Measurements from ENCODE around the gene TCF25.
"Not testable (repeated sequence)": the region's sequence is repeated elsewhere in the genome, so short reads cannot be mapped to it uniquely, and the experiment has no call there.

TCF25 gene

DNA sequence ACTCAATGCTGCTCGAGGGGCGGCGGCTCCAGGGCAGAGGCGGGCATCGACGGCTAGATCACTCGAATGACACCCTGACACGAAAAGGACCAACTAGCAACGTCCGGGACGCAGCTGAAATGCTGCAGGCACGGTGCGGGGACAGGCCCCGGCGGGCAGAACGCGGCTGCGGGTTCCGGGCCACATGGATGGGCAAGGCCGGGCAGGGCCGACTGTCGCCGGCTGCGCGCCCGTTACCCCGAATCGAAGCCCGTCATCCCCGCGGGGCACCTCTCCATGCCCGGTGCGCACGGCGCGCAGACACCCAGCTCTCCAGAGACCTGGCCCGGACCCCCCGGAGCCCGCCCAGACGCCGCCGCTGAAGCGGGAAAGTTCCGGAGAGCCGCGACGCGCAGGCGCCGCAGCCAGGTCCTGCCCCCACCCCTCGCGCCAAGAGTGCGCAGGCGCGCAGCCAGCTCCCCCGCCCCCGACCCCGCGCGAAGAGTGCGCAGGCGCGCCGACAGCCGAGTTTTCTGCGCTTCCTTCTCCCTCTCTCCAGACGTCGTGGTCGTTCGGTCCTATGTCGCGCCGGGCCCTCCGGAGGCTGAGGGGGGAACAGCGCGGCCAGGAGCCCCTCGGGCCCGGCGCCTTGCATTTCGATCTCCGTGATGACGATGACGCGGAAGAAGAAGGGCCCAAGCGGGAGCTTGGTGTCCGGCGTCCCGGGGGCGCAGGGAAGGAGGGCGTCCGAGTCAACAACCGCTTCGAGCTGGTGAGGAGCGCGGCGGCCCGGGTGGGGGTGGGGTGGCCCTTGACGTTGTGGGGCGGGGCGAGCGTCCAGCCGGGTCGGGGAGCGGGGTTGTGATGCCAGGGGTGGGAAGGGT, at the start of gene TCF25:
Gene TCF25, plus strand, starts transcription at position 484 of the 863 bp plus-strand sequence. Its CDS starts 76 bp downstream, at position 560.
- peak; percentile 86 to 88 for DNase-seq

- not testable (repeated sequence) for DNase-seq
These were observed 49.6 kb upstream of the TCF25 start for GRCh38 chr16:89823824-89824148.

DNA sequence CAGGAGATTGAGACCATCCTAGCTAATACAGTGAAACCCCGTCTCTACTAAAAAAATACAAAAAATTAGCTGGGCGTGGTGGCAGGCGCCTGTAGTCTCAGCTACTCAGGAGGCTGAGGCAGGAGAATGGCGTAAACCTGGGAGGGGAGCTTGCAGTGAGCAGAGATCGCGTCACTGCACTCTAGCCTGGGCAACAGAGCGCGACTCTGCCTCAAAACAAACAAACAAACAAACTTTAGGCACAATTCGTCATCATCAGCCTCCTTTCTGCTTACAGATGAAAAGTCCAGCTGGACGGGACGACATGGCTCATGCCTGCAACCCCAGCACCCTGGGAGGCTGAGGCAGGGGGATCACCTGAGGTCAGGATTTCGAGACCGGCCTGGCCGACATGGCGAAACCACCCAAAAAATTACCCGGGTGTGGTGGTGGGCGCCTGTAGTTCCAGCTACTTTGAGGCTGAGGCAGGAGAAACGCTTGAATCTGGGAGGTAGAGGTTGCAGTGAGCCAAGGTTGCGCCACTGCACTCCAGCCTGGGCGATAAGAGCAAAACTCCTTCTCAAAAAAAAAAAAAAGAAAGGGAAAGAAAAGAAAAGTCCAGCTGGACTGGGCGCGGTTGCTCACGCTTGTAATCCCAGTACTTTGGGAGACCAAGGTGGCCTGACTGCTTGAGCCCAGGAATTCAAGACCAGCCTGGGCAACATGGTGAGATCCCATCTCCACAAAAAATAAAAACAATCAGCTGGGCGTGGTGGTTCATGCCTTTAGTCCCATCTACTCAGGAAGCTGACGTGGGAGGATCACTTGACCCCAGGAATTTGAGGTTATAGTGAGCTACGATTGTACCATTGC, 46.6 kb upstream of the TCF25 start:
- DNase-seq = no peak

DNA sequence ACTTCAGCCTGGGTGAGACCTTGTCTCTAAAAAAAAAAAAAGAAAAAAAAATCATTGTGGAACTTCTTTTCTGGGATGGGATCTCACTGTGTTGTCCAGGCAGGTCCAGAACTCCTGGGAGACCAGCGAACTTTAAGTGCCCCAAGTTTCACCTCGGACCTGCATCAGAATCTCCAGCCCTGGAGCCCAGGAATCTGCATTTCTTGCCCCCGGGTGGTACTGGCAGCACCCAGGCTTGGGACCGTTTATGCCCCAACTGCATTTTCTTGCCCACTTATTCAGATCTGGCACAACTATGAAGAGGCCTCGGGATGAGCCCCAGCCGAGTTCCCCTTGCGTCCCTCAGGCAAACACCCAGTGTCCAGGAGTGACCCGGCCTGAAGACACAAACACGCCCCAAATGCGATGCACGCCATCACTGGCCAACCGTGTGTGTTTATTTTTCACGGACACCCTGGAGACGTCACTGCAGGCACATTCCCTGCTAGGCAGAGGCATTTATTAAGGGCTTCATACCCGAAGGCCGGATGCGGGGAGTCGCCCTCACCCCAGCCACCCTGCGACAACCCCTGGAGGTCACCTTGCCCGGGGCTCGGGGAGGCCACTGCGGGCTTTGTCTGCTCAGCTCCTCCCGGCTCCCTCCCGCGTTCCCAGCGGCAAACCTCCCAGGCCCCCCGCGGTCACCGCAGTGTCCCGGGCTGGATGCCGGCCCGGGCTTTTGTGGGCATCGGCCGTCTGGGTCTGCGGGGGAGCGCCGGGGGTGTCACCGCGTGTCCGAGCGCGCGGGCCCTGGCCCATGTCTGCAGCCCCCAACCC, 45.8 kb upstream of the TCF25 start:
- no peak for DNase-seq

- DNase-seq = peak; percentile 71 to 75
These were observed 45.1 kb upstream of the TCF25 start, which contains the start of gene SPIRE2 for GRCh38 chr16:89828199-89828869. Gene SPIRE2, plus strand, starts transcription at chr16:89828475. Its CDS starts 76 bp downstream, at chr16:89828551.

DNA sequence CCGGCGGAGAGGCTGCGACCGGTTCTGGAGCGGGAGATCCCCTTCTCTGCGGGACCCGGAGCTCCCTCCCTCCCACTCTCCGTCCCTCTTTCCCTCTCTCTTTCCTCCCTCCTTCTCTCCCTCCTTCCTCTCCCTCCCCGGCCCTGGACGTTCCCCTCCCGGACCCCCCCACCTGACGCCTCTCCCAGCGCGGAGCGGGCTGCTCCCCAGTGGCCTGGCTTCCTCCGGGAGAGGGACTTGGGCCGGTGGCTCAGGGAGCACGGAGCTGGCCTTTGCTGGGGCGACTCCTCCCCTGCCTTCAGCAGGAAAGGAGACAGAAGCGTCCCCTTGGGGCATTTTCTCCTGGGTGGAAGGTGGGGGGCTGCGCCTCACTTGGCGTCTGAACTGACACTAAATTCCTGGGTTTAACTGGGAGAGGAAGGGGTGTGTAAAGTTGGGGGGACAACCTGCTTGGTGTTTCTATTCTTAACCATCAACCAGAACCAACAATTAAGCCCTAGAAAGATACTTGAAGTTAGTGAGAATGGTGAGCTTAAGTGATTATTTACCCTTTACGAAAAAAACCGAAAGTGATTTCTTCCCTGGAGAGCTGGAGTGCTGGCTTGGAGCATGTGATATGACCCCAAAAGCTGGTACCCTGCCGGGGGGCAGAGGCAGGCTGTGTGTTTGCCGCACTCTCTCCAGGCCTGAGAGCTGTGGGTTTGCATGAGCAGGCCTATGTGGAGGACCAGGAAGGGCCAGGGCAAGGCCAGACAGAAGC, 44.3 kb upstream of the TCF25 start:
- DNase-seq = no peak

DNA sequence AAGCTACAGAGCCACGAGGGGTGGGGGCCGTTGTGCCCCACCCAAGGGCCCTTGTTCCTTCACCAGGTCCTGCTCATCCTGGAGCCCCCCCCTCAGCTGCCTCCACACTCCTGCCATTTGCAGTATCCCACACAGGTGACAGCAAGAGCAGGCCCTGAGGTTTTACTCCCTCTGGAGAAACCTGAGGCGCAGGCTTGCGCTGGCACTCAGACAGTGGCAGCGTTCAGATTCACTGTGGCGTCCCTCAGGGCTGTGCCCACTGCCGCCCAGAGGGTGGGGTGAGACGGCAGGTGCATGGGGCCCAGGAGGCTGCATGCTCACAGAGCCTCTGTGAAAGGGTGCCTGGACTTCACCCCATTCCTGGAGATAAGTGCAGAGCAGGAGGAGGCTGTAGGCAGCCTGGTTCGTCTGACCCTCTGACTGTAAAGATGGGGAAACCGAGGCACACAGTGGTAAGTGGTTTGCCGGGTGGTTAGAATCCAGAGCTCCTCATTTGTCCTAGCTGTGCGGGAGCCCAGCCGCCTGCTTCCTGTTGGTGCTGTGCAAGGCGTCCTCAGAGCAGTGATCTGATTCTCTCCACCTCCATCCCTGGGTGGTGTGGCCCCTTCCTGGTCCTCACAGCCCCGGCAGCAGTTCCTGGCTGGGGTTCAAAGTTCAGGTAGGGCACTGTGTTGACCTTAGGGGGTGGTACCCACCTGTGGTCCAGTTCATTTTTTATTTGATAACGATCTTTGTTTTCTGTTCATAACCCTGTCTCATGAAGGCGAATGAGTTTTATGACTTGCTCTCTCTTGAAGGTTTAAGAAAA, 43.6 kb upstream of the TCF25 start:
- no peak for DNase-seq

DNA sequence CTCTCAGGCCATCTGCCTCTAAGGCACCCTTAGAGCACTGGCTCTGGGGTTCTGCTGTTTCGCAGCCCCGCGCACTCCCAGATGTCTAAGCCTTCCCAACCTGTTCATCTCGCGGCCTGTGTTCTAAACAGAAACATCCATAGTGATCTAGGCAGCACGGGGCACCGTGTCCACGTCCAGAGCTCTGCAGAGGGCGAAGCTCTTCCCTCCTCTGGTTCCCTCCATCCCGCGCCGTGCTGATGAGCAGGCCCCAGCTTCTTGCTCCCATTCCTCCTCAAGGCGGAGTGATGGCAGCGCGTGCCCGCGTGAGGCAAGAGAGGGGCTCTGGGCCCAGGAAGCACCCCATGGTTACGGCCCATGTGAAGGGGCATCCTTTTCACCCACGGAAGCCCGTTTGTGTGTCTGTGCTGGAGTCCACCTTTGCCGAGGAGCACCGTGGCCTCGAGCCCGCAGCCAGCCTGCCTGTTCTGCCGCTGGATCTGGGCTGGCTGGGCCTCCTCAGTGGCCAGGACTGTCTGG, 41.5 kb upstream of the TCF25 start:
- DNase-seq = no peak

DNA sequence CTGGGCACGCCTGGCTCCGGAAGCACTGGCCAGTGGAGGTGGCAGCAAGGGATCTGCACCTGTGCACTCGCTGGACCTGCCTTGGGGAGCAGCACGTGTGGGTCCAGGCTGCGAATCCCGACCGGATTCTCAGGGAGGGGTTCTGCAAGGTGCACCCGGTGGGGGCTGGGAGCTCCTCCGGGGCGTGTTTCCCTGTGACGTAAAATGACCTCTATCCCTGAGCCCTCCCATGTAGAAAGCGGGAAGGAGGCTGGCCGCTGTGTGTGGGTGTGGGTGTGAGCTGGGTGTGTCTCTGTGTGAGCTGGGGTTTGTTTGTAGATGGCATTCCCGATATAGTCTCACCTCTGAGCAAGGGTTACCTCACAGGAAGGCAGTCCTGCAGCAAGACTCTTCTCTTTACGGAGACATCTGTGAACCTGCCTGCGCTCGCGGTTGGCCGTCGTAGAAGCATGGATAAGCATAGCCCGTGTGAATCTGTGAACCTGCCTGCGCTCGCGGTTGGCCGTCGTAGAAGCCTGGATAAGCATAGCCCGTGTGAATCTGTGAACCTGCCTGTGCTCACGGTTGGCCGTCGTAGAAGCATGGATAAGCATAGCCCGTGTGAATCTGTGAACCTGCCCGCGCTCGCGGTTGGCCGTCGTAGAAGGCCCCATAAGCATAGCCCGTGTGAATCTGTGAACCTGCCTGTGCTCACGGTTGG, 39.6 kb upstream of the TCF25 start:
- DNase-seq = not testable (repeated sequence)

- not testable (repeated sequence) for DNase-seq
These were observed 38.5 kb upstream of the TCF25 start for GRCh38 chr16:89834813-89835363.

- not testable (repeated sequence) for DNase-seq
These were observed 36.9 kb upstream of the TCF25 start for GRCh38 chr16:89836484-89836883.

DNA sequence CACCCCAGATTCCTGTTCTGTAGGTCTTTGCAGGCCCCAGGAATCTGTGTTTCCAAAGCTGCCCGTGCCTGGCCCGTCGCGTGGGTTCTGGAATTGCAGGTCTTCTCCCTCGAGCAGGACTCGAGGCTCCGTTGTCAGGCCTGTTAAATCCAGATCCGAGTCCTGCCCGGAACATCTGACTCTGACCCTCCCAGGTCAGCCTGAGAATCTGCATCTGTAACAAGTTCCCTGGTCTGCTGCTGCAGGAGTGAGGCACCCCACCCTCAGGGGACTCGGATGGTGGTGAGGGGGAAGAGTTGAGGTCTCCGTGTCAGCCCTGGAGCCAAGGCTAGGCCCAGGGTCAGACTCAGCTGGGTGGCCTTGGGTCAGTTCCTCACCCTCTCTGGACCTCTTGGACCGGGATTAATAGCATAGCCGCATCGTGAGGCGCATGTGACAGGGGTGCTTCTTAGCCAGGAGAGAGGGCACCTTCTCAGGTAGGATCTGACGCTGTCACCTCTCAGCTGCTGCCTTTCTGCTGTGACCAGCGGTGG, 36.3 kb upstream of the TCF25 start:
- DNase-seq = no peak

- peak; percentile 58 to 65 for DNase-seq
These were observed 32.1 kb upstream of the TCF25 start for GRCh38 chr16:89841275-89841674.

GRCh38 chr16:89842471-89843408, 30.7 kb upstream of the TCF25 start:
- no peak for DNase-seq

GRCh38 chr16:89843409-89844350, 29.7 kb upstream of the TCF25 start:
- no peak for DNase-seq

DNA sequence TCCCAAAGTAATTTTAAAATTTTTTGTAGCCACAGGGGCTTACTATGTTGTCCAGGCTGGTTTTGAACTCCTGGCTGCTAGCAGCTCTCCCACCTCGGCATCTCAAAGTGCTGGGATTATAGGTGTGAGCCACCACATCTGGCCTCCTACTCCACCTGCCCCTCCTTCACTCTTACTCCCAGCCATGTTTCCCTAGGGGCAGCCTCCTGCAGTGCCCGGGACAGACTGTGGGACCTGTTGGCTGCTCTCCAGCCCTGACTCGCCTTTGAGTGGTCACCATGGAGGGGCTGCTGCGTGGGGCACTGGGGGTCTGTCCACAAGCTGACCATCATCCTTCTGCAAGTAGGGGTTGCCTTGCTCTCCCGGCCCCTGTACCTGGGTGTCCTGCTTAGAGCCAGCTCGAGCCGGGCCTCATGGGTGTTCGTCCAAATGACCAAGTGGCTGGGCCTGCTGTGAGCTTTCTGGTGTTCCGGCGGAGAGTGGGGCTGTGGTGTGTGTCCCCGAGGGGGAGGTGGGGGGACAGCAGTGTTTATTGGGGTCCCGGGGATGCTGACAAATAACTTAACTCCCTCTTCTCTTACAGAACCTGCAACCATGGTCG, 28.6 kb upstream of the TCF25 start:
- no peak for DNase-seq

Data from CD4-positive, alpha-beta T cell treated with Interleukin-4 for 1 hour (primary cell).